Ramos (cell line): ENCODE measurements around the gene DTNB.
"Not testable (repeated sequence)": the region's sequence is repeated elsewhere in the genome, so short reads cannot be mapped to it uniquely, and the experiment has no call there.

Source experiments
- in situ Hi-C: fragments of 300-500 bp; cut with MboI; formaldehyde crosslinking; loops from one replicate; pipeline ENCODE4 v1.14.3; 2022; ENCODE audit warnings: low sequenced_read_pairs; ENCODE audit not compliant: unreplicated experiment

Gene DTNB

DNA sequence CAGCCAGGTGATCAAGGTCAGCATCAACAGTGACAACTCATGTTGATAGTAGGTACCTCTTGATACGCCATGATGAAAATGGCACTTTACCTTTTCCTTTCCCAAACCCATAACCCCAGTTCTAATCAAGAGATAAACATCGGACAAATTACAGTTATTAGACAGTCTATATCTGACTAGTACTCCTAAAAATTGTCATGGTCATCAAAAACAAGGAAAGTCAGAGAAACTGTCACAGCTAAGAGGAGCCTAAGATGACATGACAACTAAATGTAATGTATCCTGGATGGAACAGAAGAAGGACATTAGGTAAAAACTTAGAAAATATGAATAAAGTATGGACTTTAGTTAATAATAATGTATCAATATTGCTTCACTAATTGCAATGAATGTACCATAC, 234.6 kb downstream of the DTNB start:
- in situ Hi-C loops: no loop called here

DNA sequence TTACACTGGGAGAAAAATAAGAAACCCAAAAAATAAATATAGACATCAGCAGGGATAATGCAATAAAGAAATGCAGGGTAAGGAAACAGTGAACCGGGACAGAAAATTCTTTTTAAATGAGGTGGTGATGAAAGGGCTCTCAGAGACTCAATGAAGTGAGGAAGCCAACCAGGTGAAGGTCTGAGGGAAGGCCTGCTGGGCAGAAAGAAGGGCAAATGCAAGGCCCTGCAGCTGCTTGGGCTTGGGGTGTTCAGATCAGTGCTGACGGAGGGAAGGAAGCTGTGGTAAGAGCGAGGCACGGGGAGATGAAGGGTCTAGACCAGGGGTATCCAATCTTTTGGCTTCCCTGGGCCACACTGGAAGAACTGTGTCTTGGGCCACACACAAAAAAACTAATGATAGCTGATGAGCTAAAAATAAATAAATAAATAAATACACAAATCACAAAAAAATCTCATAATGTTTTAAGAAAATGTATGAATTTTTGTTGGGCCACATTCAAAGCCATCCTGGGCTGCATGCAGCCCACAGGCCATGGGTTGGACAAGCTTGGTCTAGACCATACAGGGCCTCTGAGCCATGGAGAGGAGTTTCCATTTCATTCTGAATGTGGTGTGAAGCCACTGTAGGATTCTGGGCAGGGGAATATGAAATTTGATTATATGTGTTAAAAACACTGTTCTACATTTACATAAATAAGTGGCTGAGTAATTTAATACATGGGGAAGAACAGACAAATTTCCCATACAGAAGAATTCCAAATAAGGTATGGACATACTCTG, 235.3 kb downstream of the DTNB start:
- in situ Hi-C loops: no loop called here

DNA sequence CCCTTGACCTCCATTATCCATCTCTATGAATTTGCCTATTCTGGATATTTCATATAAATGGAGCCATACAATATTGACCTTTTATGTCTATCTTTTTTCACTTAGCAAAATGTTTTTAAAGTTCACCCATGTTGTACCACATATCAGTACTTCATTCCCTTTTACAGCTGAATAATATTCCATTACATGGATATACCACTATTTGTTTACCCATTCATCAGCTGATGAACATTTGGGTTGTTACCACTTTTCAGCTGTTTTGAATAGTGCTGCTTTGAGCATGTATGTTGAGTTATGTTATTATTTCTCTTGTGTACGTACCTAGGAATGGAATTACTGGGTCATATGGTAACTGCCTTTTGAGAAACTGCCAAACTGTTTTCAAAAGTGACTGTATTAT, 238.0 kb downstream of the DTNB start:
- in situ Hi-C loops: no loop called here

DNA sequence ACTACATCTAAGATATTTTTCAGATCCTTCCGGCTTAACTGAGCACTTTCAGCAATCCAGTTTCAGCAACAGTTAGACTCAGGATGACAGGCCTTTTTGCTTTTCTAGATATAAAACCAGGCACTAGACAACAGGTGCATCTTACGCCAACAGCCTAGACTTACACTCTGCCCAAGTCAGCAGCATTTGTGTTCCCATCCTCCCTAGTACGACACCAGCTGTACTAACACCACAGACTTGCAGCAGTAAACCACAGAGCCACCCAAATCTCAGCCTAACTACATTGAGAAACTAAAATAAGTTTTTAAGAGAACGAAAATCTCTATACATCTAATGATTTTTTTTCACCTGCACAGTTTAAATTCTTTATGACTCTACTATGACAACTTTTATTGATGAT, 241.8 kb downstream of the DTNB start:
- in situ Hi-C loops: no loop called here

DNA sequence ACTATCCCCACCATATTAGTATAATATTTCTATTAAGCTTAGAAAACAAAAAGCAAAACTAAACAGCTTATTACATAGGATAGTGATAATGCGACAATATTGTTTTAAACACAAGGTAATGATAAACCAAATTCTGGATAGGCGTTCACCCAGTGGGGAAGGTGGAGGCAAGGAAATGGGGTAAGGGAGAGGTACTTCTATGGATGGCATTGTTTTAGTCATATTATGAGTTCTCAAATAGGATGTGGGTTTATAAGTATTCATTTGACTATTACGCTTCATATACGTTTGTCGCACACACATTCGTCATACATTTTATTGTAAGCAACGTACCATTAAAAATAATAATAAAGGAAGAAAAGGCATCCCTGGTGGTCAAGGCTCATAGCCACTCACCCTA, 242.8 kb downstream of the DTNB start:
- in situ Hi-C loops: no loop called here

DNA sequence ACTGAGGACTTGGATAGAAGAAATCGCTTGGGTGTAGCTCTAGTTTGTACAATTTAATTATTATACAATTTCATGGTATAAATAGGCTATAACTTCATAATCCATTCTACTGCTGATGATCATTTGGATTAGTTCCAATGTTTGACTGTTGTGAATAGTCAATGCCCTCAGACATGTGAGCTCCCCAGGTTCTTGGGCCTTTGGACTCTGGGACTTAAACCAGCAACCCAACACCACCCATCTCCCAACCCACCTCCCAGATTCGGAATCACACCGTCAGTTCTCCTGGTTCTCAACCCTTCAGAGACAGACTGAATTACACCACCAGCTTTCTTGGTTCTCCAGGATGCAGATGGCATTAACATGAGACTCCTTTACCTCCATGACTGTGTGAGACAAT, 247.1 kb downstream of the DTNB start:
- in situ Hi-C loops: no loop called here

DNA sequence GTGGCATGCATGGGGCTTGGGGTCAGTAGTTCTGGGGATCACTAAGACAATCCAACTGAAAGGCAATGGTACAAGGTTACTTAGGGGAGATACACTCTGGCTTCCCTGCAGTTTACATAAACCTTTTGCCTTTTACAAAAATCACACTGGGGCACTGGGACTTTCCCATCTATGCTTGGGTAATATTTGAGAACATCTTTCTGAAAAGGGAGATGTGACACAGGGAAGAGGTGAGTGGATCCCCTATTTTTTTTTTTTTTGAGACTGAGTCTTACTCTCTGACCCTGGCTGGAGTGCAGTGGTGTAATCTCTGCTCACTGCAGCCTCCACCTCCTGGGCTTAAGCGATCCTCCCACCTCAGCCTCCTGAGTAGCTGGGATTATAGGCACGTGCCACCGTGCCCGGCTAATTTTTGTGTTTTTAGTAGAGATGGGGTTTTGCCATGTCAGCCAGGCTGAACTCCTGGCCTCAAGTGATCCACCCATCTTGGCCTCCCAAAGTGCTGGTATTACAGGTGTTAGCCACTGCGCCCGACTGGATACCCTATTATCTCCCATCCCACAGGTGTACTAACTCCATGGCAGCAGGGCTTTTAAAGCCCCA, 248.8 kb downstream of the DTNB start:
- in situ Hi-C loops: no loop called here

DNA sequence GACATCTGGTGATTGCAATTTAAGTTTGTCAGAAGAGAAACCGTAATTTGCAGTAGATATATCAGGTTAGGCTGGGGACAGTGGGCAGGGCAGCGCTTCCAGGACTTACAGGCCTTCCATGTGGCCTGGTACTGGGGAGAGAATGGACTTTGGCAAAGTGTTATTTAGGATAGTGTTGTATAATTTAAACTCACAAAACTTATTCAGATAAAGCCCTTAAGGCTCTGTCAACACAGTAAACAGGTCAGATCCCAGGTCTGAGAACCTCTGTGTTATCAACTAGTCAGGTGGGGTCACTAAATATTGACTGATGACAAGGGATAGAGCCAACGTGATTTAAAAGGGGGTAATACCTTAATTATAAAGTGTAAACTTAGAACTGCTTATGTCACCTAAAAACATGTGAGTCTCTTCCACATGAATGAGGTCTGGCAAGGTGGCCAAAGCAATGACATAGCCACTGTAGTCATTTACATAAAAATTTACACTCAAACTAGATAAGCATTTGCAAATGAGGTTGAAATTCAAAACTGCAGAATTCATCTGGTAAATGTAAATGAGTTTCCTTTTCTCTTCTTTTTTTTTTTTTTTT, 251.5 kb downstream of the DTNB start:
- in situ Hi-C loops: no loop called here

DNA sequence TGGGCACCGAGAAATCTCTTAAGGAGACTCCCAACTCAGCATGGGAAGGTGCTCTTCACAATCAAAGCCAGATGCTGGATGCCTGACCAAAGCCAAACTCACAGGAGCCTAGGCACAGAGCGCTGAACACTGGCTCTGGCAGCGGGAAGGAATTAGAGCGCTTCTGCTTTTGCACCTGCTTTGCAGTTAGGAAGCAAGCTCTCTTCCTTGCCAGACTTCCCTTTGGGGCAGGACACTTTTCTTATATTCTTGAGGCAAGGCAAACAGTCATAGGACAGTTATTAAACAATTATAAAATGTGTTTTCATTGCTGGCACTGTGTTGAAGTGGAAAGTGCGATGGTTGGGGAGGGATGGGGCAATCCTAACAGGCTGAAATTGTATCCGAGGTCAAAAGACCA, 252.1 kb downstream of the DTNB start:
- in situ Hi-C loops: no loop called here

DNA sequence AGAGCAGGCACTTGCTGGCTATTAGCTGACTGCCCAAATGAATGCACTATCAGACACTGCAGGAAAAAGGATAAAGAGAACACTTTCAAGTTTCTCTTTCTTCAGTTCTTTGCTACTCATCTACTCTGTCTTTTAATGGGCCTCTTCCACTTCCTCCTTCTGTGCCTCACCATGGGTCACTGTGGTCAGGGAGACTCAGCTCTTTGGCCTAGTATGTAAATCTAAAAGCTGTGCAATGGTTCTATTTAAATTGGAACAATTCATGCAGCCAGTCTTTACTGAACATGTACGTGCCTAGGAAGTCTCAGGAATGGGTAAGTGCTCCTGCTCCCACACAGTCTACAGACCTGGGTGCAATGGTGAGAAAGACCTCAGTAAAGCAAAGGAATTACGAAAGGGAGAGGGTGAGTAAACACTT, 252.5 kb downstream of the DTNB start:
- in situ Hi-C loops: no loop called here

DNA sequence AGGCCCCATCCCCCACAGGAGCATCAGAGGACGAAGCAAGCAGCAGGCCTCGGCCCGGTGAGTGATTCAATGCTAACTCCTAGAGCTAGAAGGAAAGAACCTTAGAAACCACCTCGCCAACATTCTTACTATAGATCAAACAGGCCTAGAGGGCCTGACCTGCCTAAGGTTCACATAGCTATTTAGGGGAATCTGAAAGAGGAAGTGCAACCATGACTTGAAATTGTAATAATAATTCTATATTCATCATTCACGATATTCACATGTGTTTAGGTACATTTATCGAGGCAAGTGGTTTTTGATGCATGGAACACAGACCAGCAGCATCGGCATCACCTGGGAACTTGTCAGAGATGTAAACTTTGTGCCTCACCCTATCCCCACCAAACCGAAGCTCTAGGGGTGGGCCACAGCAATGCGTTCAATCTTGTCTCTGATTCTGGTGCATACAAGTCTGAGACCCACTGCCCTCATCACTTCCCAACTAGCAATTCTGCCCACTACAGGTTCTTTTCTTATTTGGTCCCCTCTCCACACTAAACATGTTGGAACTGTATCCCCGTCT, 253.6 kb downstream of the DTNB start:
- in situ Hi-C loops: no loop called here

DNA sequence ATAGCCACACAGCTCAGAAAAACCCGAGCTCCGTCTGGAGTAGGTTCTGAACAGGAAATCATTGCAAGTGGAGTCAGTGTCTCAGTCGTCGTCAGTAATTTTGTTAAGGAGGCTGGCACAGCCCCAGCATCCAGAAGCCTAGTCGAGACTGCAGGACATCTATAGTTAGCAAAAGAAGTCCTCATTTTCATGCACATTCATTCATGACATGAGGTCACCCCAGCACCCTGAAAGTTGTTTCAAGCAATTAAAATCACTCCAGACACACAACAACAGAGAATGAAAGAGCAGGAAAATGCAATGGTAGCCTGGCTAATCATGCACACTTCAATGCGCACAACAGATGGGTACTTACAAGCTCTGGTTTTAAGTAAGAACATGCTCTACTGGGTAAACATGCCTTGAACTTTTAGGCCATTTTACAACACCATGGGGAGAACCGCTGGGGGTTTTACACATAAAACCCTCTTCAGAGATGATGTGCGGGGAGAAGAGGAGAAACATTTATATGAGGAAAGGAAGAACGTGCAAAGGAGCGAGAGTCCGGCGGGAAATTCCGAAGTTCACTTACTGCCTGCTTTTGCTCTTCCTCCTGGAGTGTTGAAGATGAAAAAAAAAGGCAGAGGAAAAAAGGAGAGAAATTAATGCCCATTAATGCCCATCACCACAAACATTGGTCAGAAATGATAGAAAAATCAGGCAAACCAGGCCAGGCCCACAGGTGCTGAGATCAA, 254.3 kb downstream of the DTNB start:
- in situ Hi-C loops: no loop called here

DNA sequence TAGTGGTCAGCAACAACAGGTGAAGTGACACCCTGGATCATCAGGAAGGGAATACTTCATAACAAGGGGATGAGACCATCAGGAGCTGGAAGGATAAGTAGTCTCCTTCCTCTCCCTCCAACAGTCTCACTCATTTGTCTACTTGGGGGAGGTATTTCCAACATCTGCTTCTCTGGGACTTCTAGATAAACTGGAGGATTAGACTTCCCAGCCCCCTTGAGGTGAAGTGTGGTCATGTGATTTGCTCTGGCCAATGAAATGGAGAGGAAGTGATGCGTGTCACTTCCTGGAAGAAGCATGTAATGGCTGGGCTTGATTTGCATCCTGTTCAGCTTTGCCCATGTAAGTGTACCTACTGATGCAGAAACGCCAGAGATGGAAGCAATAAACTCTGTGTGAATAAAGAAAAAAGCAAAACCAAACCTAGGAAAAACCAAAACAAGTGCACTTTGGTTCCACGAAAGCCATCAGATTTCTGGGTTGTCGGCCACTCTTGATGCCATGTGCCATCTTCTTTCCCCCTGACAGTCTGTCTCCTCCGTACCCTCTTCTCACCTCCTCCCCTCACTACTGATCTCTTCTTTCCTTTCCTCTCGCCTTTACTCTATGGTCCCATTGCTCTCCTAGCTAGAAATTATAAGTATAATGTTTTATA, 255.5 kb downstream of the DTNB start:
- in situ Hi-C loops: no loop called here

DNA sequence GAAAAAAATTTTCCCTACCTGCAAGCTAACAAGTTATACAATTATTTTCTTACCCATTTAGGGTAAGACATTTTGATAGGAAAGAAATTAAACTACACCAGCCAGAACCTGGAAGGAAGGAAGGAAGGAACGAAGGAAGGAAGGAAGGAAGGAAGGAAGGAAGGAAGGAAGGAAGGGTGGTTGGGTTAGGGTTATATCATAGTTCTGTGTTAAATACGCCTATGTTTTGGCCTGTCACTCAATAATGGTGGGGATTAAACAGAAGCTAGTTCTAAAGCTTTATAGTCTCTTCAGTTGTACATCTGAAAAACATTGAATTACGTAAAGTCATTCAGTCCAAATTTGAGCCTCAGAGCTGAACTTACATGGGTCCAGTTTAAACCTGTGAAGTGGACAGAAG, 256.7 kb downstream of the DTNB start:
- in situ Hi-C loops: no loop called here

DNA sequence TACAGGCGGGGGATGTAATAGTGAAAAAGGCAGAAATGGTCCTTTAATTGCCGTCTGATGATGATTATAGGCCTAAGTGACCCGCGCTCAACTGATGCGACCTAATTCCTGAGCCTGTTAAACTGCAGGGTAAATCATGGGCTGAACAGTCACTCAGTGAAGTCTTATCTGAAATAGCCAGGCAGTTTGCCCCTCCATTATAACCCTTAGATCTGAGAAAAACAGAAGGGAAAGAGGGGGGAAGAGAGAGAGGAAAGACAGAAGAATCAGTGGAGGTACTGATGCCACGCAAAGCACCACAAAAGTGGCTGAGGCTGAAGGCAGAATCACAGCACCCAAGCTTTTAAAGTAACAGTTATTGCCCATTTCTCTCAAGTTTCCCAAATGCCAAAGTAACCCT, 258.6 kb downstream of the DTNB start:
- in situ Hi-C loops: no loop called here

DNA sequence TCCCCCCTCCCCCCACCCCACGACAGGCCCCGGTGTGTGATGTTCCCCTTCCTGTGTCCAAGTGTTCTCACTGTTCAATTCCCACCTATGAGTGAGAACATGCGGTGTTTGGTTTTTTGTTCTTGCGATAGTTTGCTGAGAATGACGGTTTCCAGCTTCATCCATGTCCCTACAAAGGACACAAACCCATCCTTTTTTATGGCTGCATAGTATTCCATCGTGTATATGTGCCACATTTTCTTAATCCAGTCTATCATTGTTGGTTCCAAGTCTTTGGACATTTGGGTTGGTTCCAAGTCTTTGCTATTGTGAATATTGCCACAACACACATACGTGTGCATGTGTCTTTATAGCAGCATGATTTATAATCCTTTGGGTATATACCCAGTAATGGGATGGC, 260.0 kb downstream of the DTNB start:
- in situ Hi-C loops: not testable (repeated sequence)

DNA sequence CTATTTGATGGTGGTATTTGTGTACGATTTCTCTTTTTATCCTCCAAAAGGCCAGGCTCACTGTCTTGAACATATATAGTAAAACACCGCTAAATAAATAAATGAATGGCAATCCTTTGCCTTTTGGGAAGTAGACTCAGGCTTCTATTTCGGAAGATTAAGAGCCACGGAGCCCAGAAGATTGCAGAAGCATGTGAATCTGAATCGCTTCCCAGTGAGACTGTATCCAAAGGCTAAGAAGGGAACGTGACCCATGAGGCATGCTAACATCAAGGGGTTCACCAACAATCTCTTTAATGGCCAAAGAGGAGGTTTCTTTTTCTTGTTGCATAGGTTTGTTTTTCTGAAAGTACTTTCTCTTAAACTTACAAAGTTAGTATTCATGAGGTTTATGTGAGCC, 261.6 kb downstream of the DTNB start:
- in situ Hi-C loops: no loop called here

DNA sequence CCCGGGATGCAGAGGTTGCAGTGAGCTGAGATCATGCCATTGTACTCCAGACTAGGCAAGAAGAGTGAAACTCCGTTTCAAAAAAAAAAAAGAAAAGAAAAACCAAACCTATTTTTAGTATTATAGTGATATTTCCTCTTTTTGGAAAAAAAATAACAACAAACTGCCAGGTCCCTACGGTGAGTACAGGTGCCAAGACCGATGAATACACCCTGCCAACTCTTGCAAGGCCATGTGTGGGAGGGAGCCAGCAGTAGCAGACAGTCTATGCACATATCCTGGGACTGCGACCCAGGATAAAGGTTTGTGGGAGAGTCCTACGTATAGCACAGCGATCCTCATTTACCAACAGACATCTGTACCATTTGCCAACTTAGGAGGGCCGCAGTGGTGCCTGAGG, 262.1 kb downstream of the DTNB start:
- in situ Hi-C loops: no loop called here

DNA sequence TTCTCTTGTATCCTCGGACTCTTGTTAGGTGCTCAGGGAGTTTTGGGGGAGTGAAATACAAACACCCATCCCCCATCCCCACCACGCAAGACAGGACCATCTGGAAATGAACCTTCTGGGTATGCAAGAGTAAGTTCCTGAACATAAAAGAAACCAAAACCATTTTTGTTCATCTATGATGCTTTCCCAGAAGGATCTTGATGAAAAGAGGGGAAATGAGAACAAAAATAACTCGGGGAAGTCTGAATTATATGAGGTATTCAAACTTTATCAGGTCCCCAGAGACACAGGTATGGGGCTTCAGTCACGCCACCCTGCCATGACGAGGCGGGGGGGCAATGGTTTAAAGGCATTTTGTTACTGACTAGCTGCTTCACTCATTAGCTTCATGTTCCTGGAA, 263.0 kb downstream of the DTNB start:
- in situ Hi-C loops: no loop called here

DNA sequence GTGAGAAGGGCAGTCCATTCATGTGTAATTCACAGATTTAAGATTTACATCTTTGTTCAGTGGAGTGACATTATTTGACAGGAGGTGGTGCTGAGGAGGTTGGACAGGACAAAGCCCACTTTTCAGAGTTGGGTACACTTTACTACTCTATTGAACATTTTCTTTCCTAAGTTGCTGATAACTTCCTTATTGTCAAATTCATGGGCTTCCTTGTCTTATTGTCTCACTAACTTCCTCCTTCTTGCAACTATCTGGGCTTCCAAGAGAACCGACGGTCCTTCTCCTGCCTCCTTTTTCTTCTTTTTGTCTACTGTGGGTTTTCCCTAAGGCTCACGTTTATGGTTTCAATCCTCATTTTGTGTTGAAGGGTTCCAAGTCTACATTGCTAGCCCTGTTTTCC, 263.9 kb downstream of the DTNB start:
- in situ Hi-C loops: no loop called here
